HepG2 (cell line): ENCODE results near the gene DNMT3A. TPM values are rescaled to one million over a fixed set of nuclear protein-coding genes. Genes with fewer than 3 reads are reported as not detected.
A peak's percentile ranks its signal among the peaks of the same experiment; 100 is the strongest.

ENCODE experiments used
- ARHGAP35 ChIP-seq: sonication (generic); formaldehyde crosslinking; IDR thresholded peaks from 2 replicates; pipeline ENCODE4 v1.9.0; 2022; ENCODE audit warnings: mild to moderate bottlenecking, inconsistent platforms, moderate library complexity, missing genetic modification reagents, borderline replicate concordance
- ATF4 ChIP-seq, 2 experiments: fragments of 450-650 bp in 1 of 2; sonication (generic) in 1 of 2; formaldehyde crosslinking; IDR thresholded peaks; 2 replicates each; pipeline versions ENCODE4 v1.5.0 to v1.8.0; 2020 to 2022; ENCODE audit warnings: mild to moderate bottlenecking in 1 of 2, missing genetic modification reagents in 1 of 2
- BCL6 ChIP-seq: IDR thresholded peaks from 2 replicates; pipeline ENCODE4 v1.6.1; 2016; ENCODE audit warnings: missing genetic modification reagents, missing compliant biosample characterization
- FOXK2 ChIP-seq: fragments of 450-650 bp; IDR thresholded peaks from 2 replicates; pipeline ENCODE4 v1.6.1; 2016
- HNRNPK ChIP-seq: fragments of 200-400 bp; formaldehyde crosslinking; IDR thresholded peaks from 2 replicates; pipeline ENCODE4 v1.6.1; 2018; ENCODE audit warnings: low read length, low read depth, moderate library complexity, mild to moderate bottlenecking; ENCODE audit not compliant: poor library complexity, severe bottlenecking
- KLF9 ChIP-seq: IDR thresholded peaks from 2 replicates; pipeline ENCODE4 v1.6.1; 2016; ENCODE audit warnings: low read depth
- LRRFIP1 ChIP-seq: sonication (generic); formaldehyde crosslinking; conservative IDR thresholded peaks from 2 replicates; pipeline ENCODE4 v1.4.0; 2020; ENCODE audit warnings: missing genetic modification reagents
- MAFK ChIP-seq, 2 experiments: IDR thresholded peaks in 1 of 2; conservative IDR thresholded peaks in 1 of 2; 2 replicates each; pipeline ENCODE4 v1.6.1; 2011; ENCODE audit warnings: improper control_type of control experiment in 2 of 2, low read length in 2 of 2
- MLLT10 ChIP-seq: sonication (generic); formaldehyde crosslinking; IDR thresholded peaks from 2 replicates; pipeline ENCODE4 v1.4.0; 2020; ENCODE audit warnings: missing genetic modification reagents
- MLX ChIP-seq: IDR thresholded peaks from 2 replicates; pipeline ENCODE4 v1.6.1; 2016
- NCOA2 ChIP-seq: sonication (generic); formaldehyde crosslinking; IDR thresholded peaks from 2 replicates; pipeline ENCODE4 v1.8.0; 2022; ENCODE audit warnings: inconsistent platforms
- SMARCC2 ChIP-seq: fragments of 450-650 bp; IDR thresholded peaks from 2 replicates; pipeline ENCODE4 v1.6.1; 2017; ENCODE audit warnings: antibody characterized with exemption, mild to moderate bottlenecking
- UBTF ChIP-seq: sonication (generic); formaldehyde crosslinking; IDR thresholded peaks from 2 replicates; pipeline ENCODE4 v1.4.0; 2020; ENCODE audit warnings: mild to moderate bottlenecking, missing genetic modification reagents
- ZFYVE20 ChIP-seq: sonication (generic); formaldehyde crosslinking; IDR thresholded peaks from 2 replicates; pipeline ENCODE4 v1.8.0; 2023; ENCODE audit warnings: low read depth, mild to moderate bottlenecking, moderate library complexity, missing genetic modification reagents, borderline replicate concordance
- ZNF224 ChIP-seq: sonication (generic); formaldehyde crosslinking; IDR thresholded peaks from 2 replicates; pipeline ENCODE4 v1.5.0; 2020; ENCODE audit warnings: mild to moderate bottlenecking, missing genetic modification reagents
- ZNF253 ChIP-seq: sonication (generic); formaldehyde crosslinking; IDR thresholded peaks from 2 replicates; pipeline ENCODE4 v1.8.0; 2022; ENCODE audit warnings: mild to moderate bottlenecking, missing genetic modification reagents, borderline replicate concordance
- ZNF256 ChIP-seq: sonication (generic); formaldehyde crosslinking; conservative IDR thresholded peaks from 2 replicates; pipeline ENCODE4 v1.4.0; 2020; ENCODE audit warnings: missing genetic modification reagents
- ZNF281 ChIP-seq: sonication (generic); formaldehyde crosslinking; IDR thresholded peaks from 2 replicates; pipeline ENCODE4 v1.4.0; 2020; ENCODE audit warnings: missing genetic modification reagents, borderline replicate concordance
- ZNF777 ChIP-seq: sonication (generic); formaldehyde crosslinking; IDR thresholded peaks from 2 replicates; pipeline ENCODE4 v1.4.0; 2020; ENCODE audit warnings: missing genetic modification reagents
- ZZZ3 ChIP-seq: sonication (generic); formaldehyde crosslinking; IDR thresholded peaks from 2 replicates; pipeline ENCODE4 v1.4.0; 2020; ENCODE audit warnings: missing genetic modification reagents, mild to moderate bottlenecking, borderline replicate concordance
- polyA plus RNA-seq, 8 experiments: library from polyadenylated mRNA; depleted of rRNA in 3 of 8; stranded (reverse) in 7 of 8; unstranded in 1 of 8; fragments of >200 nt; fragmentation: Illumina TruSeq in 4 of 8; extraction: Trizol in 4 of 8; gene quantifications; 2 replicates each; pipeline versions ENCODE4 v1.2.1 to v1.2.3, GENCODE V29; 2011 to 2016; ENCODE audit warnings: low read depth in 4 of 8, missing spikeins in 1 of 8, mixed read lengths in 1 of 8; ENCODE audit not compliant: insufficient read depth in 1 of 8
- total RNA-seq, 5 experiments: library from RNA; depleted of rRNA; stranded (reverse); fragments of >200 nt; fragmentation: Illumina TruSeq; extraction: Trizol; gene quantifications; 2 replicates each; pipeline ENCODE4 v1.2.3, GENCODE V29; 2016; ENCODE audit warnings: low read depth in 1 of 5

DNMT3A gene
- total and polyA plus RNA-seq, 2 of the 13 experiments (the other 11 are each of a cell fraction or from before 2014, with no cell fraction given): 14.7 to 29.1 TPM

- TF ChIP-seq HNRNPK (peak; percentile 96), ZNF256 (CRISPR knock-in tag) (no peak), NCOA2 (CRISPR knock-in tag) (no peak), FOXK2 (no peak), ARHGAP35 (CRISPR knock-in tag) (no peak), SMARCC2 (no peak), MLLT10 (CRISPR knock-in tag) (no peak), KLF9 (no peak), ZNF253 (CRISPR knock-in tag) (no peak), BCL6 (CRISPR knock-in tag) (no peak), ATF4 (CRISPR knock-in tag; IDR thresholded peaks at IDR 0.05) (no peak), ZZZ3 (CRISPR knock-in tag) (0 out of 2 replicates have a peak, but pooled peaks have one; percentile 54), MLX (no peak), LRRFIP1 (CRISPR knock-in tag) (no peak), ZNF224 (CRISPR knock-in tag) (no peak), MAFK (conservative IDR thresholded peaks at IDR 0.05 in 1 of 2, IDR thresholded peaks at IDR 0.05 in 1 of 2; ENCODE audit: low read length in 2 of 2) (no peak), UBTF (CRISPR knock-in tag) (no peak), ZNF281 (CRISPR knock-in tag) (peak; percentile 87), ZFYVE20 (no peak), ZNF777 (CRISPR knock-in tag) (no peak; the same call in 1 of the 2 replicates)
Observed at GRCh38 chr2:25252291-25253152, 89.2 kb downstream of the DNMT3A start (continued).
